ENCODE measurements around the gene DNMT1. TPM values are rescaled to one million over a fixed set of nuclear protein-coding genes. Genes with fewer than 3 reads are reported as not detected.

Gene DNMT1
- total RNA-seq, 1 experiment from 2014 or later = 227 TPM

DNA sequence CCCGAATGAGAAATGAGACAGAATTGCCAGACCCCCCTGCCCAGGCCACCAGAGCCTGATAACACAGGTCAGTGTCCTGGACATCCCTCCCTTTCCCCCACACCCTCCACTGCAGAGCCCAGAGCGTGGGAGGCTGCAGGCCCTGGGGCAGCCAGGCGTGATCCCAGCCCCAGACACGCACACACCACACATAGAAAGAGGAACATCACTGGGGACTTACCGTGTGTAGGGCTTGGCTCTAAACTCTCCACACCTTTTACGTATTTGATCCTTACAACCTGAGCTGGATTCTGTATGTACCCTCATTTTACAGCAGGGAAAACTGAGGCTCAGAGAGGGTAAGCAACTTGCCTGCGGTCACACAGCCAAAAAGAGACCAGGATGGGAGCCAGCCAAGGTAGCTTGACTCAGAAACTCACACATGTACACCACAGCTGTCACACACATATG, 91.9 kb downstream of the DNMT1 start:
- Histone ChIP-seq H3K27ac (ENCODE audit: insufficient read length, low read depth, low read length) (no peak overlapping the region), H3T11ph (ENCODE audit: low read length) (no peak overlapping the region), H3K79me2 (ENCODE audit: insufficient read depth, low read length) (peaks cover 7% of the 10 kb centered on the region; the same call in 1 of the 2 replicates), H3K27me3 (ENCODE audit: insufficient read depth, low read length) (no peaks in the 10 kb centered on the region), H2BK15ac (ENCODE audit: low read depth, low read length) (no peak overlapping the region), H3K23me2 (ENCODE audit: insufficient read length, low read depth, low read length, poor library complexity, severe bottlenecking) (peaks cover 7% of the 10 kb centered on the region), H4K8ac (replicated peaks; ENCODE audit: insufficient read length, low read depth, low read length) (no peak overlapping the region), H2BK5ac (ENCODE audit: insufficient read length, low read length) (no peak overlapping the region), H3K14ac (ENCODE audit: insufficient read depth, low read length) (no peak overlapping the region), H3K18ac (ENCODE audit: insufficient read length, low read depth, low read length) (no peak overlapping the region), H3K79me1 (ENCODE audit: insufficient read depth, low read depth, low read length, poor library complexity, severe bottlenecking) (no peaks in the 10 kb centered on the region), H2AFZ (ENCODE audit: low read length) (no peak overlapping the region), H3K4ac (ENCODE audit: low read depth, low read length) (no peak overlapping the region), H3K9me3 (ENCODE audit: control insufficient read depth, low read depth, low read length) (no peaks in the 10 kb centered on the region), H3K56ac (ENCODE audit: insufficient read length, low read depth, low read length) (no peak overlapping the region), H3K4me2 (ENCODE audit: insufficient read depth, insufficient read length, low read length) (no peak overlapping the region), H3K4me1 (ENCODE audit: insufficient read depth, low read length) (no peaks in the 10 kb centered on the region; the same call in 1 of the 2 replicates), H4K20me1 (ENCODE audit: control insufficient read depth, insufficient read depth, insufficient read length) (no peaks in the 10 kb centered on the region), H3K23ac (ENCODE audit: insufficient read length, low read depth, low read length) (no peak overlapping the region), H2BK12ac (ENCODE audit: insufficient read length, low read depth, low read length) (no peak overlapping the region), H2AK5ac (ENCODE audit: insufficient read length, low read length) (no peak overlapping the region), H2BK120ac (ENCODE audit: low read depth, low read length, poor library complexity, severe bottlenecking) (no peak overlapping the region), H2BK20ac (ENCODE audit: low read depth, low read length, poor library complexity, severe bottlenecking) (no peak overlapping the region), H4K5ac (ENCODE audit: insufficient read length, low read depth, low read length) (no peak overlapping the region), H3K9ac (ENCODE audit: extremely low read depth, insufficient read length, low read length) (no peak overlapping the region), H4K91ac (ENCODE audit: insufficient read length, low read depth, low read length) (no peak overlapping the region)
- WGBS (ENCODE audit: extremely low coverage, insufficient read length, low lambda C conversion rate) = no CpG with 5 or more reads among the region's 7 CpGs
- Mint-ChIP-seq H3K4me3 (no peak overlapping the region), H3K4me1 (peaks cover 8 to 19% of the 10 kb centered on the region in 2 experiments), H3K27me3 (ENCODE audit: low read depth) (peaks cover 22% of the 10 kb centered on the region), H3K36me3 (ENCODE audit: insufficient read depth in 1 of 3, low read depth in 3 of 3) (peaks cover 11 to 13% (median 12%) of the 10 kb centered on the region in 3 experiments), H3K27ac (no peak overlapping the region), H3K9me3 (no peaks in the 10 kb centered on the region; a peak in 2 of 5 replicates)
- no peak for DNase-seq
- no peak for TF ChIP-seq CTCF (conservative IDR thresholded peaks at IDR 0.05)

Data from H9 (cell line).